A673 (cell line): ENCODE results near the gene HDAC4. TPM values are rescaled to one million over a fixed set of nuclear protein-coding genes. Genes with fewer than 3 reads are reported as not detected.

Source experiments
- BruUV-seq: library from RNA; stranded (reverse); fragments of 400-500 nt; replicated peaks from 2 replicates; lab custom pipeline; 2021; lab: Mats Ljungman, UMichigan
- CTCF ChIA-PET: fragments of 300-600 bp; sonication (Branson Sonifier 250); formaldehyde crosslinking; loops from one replicate; lab custom pipeline; 2022; ENCODE audit warnings: antibody characterized with exemption; lab: Charles Lee
- POLR2A ChIA-PET: fragments of 300-600 bp; sonication (Branson Sonifier 250); formaldehyde crosslinking; loops from one replicate; lab custom pipeline; 2022; ENCODE audit warnings: antibody characterized with exemption; ENCODE audit not compliant: low non-redundant PET; lab: Charles Lee
- DNase-seq: peaks from one replicate; pipeline ENCODE4 v3.0.0-alpha.2; 2015; ENCODE audit warnings: low spot score
- H3K27ac ChIP-seq: fragments of 200-600 bp; sonication (generic); 2 replicates; pipeline ENCODE4 v1.5.1; 2016; ENCODE audit warnings: mixed run types, low read depth, mild to moderate bottlenecking, mixed read lengths, antibody characterized with exemption, low read length; ENCODE audit not compliant: poor library complexity, severe bottlenecking
- H3K27me3 ChIP-seq: fragments of 200-600 bp; sonication (generic); replicated peaks from 2 replicates; pipeline ENCODE4 v1.6.1; 2017; ENCODE audit warnings: mixed run types, low read depth, mild to moderate bottlenecking, mixed read lengths, antibody characterized with exemption, low read length; ENCODE audit not compliant: insufficient read depth, poor library complexity
- H3K36me3 ChIP-seq: fragments of 200-600 bp; sonication (generic); 2 replicates; pipeline ENCODE4 v1.6.1; 2016; ENCODE audit warnings: mixed run types, mild to moderate bottlenecking, mixed read lengths, antibody characterized with exemption, low read length; ENCODE audit not compliant: insufficient read depth, poor library complexity, severe bottlenecking
- H3K4me1 ChIP-seq: fragments of 200-600 bp; sonication (generic); 2 replicates; pipeline ENCODE4 v1.6.1; 2017; ENCODE audit warnings: mixed run types, mild to moderate bottlenecking, mixed read lengths, antibody characterized with exemption, low read length; ENCODE audit not compliant: insufficient read depth, poor library complexity, severe bottlenecking
- H3K4me3 ChIP-seq: fragments of 200-600 bp; sonication (generic); 2 replicates; pipeline ENCODE4 v1.5.1; 2016; ENCODE audit warnings: low read depth, mixed run types, mild to moderate bottlenecking, mixed read lengths, low read length; ENCODE audit not compliant: poor library complexity, severe bottlenecking
- H3K9me3 ChIP-seq: fragments of 200-600 bp; sonication (generic); 2 replicates; pipeline ENCODE4 v1.6.1; 2016; ENCODE audit warnings: mixed run types, low read depth, mild to moderate bottlenecking, mixed read lengths, antibody characterized with exemption, low read length; ENCODE audit not compliant: poor library complexity, severe bottlenecking
- CTCF ChIP-seq: fragments of 300-800, 200-600 bp; sonication (generic); conservative IDR thresholded peaks from 2 replicates; pipeline ENCODE4 v1.5.1; 2017; ENCODE audit warnings: low read depth, mild to moderate bottlenecking, antibody characterized with exemption, low read length, moderate library complexity, mixed read lengths
- EZH2 ChIP-seq: fragments of 200-600 bp; sonication (generic); IDR thresholded peaks from 2 replicates; pipeline ENCODE4 v1.6.1; 2017; ENCODE audit warnings: borderline replicate concordance, low read depth, mild to moderate bottlenecking, mixed read lengths, antibody characterized with exemption, low read length; ENCODE audit not compliant: poor library complexity, severe bottlenecking
- intact Hi-C: fragments of 100-400 bp; cut with micrococcal nuclease; formaldehyde crosslinking; loops from one replicate; pipeline ENCODE4 v1.10.0; 2022; ENCODE audit not compliant: unreplicated experiment
- total RNA-seq: library from RNA; stranded (reverse); gene quantifications from 2 replicates; pipeline ENCODE4 v1.2.3, GENCODE V29; 2021

Gene HDAC4
- total RNA-seq, 1 experiment from 2014 or later = 40.0 TPM

- no peak overlapping the region for H3K27ac ChIP-seq
- intact Hi-C loops = no loop called here
- TF ChIP-seq EZH2 (no peak), CTCF (no peak)
- CTCF ChIA-PET = no interaction called here
- H3K36me3 ChIP-seq = no peaks in the 10 kb centered on the region
- no peaks in the 10 kb centered on the region for H3K27me3 ChIP-seq
- H3K4me1 ChIP-seq = no peaks in the 10 kb centered on the region
- POLR2A ChIA-PET = no interaction called here
- no TSS peak for BruUV-seq
- no peaks in the 10 kb centered on the region for H3K9me3 ChIP-seq
- H3K4me3 ChIP-seq = no peak overlapping the region
- no peak for DNase-seq
Measured at GRCh38 chr2:239148495-239149200, 252.2 kb downstream of the HDAC4 start.

DNA sequence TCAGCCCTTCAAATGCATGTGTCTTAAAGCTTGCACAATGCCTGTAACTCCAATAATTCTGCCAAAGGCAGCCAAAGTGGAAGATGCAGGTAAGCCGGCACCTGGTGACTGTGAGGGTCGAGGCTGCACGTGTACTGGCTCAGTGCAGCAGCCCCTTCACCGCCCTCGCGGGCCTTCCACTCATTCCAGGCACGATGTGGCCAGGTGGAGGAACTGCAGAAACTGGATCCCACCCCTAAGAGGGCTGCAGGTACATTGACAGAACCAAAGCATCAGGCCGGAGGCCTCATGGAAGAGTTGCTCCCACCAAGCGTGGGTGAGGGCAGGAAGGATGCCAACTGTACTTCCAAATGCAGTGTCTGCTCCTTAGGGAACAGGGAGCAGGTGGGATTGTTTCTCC, 253.4 kb downstream of the HDAC4 start:
- H3K36me3 ChIP-seq = no peaks in the 10 kb centered on the region
- ChIA-PET POLR2A (no interaction called here), CTCF (no interaction called here)
- H3K4me1 ChIP-seq = no peaks in the 10 kb centered on the region
- TF ChIP-seq CTCF = no peak
- TF ChIP-seq EZH2 = no peak
- H3K27me3 ChIP-seq = no peaks in the 10 kb centered on the region
- no TSS peak for BruUV-seq
- DNase-seq = no peak
- no peak overlapping the region for H3K4me3 ChIP-seq
- intact Hi-C loops = no loop called here
- no peak overlapping the region for H3K27ac ChIP-seq
- H3K9me3 ChIP-seq = no peaks in the 10 kb centered on the region

DNA sequence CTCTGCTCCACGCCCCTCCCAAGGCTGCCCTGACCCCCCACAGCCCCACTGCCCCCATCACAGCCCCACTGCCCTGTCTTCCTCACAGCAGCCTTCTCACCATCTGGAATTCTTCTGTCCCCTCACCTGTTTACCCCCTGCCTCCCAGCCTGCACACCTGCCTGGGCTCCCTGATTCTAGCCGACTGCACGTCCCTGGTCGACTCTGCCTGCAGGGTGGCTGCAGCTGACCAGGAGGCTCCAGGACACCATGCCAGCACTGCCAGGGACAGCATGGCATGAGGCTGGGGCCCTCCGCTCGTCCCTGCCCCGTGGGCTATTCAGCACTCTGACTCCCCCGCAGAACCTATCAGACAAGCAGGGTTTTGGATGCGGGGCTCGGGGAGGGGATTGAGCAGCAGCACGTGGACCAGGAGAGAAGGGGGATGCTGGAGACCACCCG, 254.1 kb downstream of the HDAC4 start:
- no peaks in the 10 kb centered on the region for H3K4me1 ChIP-seq
- TF ChIP-seq CTCF = no peak
- TF ChIP-seq EZH2 = no peak
- no peaks in the 10 kb centered on the region for H3K9me3 ChIP-seq
- intact Hi-C loops = no loop called here
- no peak for DNase-seq
- ChIA-PET POLR2A (no interaction called here), CTCF (no interaction called here)
- no peak overlapping the region for H3K4me3 ChIP-seq
- H3K36me3 ChIP-seq = no peaks in the 10 kb centered on the region
- no TSS peak for BruUV-seq
- H3K27me3 ChIP-seq = no peaks in the 10 kb centered on the region
- no peak overlapping the region for H3K27ac ChIP-seq
